Activated CD8-positive, alpha-beta memory T cell treated with anti-CD3 and anti-CD28 coated beads, Interleukin-2, amount 50 U/mL, for 24 hours (primary cell): ENCODE data around the gene NOL9.
"Not testable (repeated sequence)": the region's sequence is repeated elsewhere in the genome, so short reads cannot be mapped to it uniquely, and the experiment has no call there.

Experiments
- DNase-seq: peaks from one replicate; pipeline ENCODE4 v3.0.0-alpha.2; 2020; ENCODE audit errors: extremely low read depth

Gene NOL9

GRCh38 chr1:6572653-6573383, 18.5 kb upstream of the NOL9 start:
- no peak for DNase-seq

DNA sequence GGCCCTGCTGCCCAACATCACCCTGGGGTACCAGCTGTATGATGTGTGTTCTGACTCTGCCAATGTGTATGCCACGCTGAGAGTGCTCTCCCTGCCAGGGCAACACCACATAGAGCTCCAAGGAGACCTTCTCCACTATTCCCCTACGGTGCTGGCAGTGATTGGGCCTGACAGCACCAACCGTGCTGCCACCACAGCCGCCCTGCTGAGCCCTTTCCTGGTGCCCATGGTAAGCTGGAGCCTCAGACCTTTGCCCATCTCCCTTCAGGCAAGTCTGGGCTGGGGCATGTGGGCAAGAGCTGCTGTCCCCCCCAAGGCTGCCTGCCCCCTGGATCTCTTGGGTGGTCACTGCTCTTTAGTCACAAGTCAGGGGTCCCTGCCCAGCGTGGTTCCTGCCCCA, 16.7 kb upstream of the NOL9 start:
- no peak for DNase-seq

DNA sequence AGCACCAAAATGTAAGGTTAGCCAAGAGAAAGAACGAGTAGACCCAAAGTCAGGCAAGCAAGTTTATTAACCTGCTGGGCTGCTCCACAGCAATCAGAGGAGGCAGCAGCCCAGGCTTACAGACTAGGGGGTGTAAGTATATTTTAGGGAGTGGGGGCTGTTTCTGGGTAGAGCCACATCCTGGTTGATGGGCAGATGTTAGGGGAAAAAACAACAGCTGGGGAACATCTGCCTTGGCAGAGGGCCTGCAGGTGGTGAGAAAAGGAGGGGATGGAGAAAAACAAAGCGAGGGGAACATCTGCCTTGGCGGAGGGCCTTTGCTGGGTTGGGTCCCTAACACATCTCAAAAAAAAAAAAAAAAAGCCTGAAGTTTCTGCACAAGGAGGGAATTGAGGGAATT, 15.8 kb upstream of the NOL9 start:
- no peak for DNase-seq

DNA sequence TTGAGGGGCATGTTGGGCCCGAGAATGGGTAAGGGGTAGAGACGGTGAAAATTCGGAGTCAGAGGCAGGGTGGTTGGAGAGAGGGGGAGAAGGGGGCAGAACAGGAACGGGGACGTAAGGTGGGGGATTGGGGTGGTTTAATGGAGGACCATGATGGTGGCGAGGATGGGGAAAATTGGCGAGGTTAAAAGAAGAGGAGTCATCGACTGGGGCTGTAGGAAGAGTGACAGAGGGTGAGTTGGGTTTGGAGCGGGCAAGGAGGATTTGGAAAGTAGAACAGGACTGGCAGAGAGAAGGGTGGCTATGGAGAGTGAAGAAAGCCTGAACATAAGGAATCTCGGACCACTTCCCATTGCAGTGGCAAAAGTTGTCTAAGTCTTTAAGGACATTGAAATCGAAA, 14.7 kb upstream of the NOL9 start:
- no peak for DNase-seq

- DNase-seq = no peak
Measured at GRCh38 chr1:6560267-6560666, 6.0 kb upstream of the NOL9 start.

GRCh38 chr1:6559161-6559560, 4.8 kb upstream of the NOL9 start:
- DNase-seq = not testable (repeated sequence)

GRCh38 chr1:6557597-6557996, 3.3 kb upstream of the NOL9 start:
- no peak for DNase-seq

DNA sequence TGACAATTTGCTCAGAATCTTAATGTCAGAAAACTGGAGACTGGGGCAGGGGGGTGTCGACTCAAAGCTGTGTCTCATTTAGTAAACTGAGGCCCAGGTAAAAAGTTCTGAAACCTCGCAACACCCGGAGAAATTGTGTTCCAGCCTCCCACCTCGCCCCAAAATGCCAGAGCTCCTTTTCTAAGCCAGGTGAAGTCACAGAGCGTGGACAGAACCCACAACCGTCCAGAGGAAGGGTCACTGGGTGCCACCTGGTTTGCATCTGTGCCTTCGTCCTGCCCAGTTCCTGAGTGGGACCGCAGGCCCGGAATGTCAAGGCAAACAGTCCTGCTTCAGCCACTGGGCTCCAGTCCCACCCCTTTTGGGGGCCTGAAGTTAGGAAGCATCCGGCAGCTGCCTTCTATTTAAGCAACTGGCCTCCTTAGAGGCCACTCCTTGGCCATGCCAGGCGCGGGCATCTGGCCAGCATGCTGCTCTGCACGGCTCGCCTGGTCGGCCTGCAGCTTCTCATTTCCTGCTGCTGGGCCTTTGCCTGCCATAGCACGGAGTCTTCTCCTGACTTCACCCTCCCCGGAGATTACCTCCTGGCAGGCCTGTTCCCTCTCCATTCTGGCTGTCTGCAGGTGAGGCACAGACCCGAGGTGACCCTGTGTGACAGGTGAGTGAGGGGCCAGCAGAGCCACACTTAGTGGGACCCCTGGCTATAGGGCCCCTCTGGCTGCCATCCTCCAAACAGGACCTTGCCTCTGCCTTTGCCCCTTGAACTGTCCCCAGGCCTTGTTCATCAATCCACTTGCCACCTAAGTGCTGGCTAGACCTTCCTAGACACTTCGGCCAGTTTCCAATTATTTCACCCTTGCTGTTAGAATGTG, 830 bp upstream of the NOL9 start, which contains the start of gene TAS1R1:
TSS of gene TAS1R1 (plus strand) at position 401 of the 872 bp plus-strand sequence. CDS start at position 468, 67 bp downstream.
- DNase-seq = no peak

GRCh38 chr1:6547301-6547700, 7.0 kb downstream of the NOL9 start:
- DNase-seq = no peak

DNA sequence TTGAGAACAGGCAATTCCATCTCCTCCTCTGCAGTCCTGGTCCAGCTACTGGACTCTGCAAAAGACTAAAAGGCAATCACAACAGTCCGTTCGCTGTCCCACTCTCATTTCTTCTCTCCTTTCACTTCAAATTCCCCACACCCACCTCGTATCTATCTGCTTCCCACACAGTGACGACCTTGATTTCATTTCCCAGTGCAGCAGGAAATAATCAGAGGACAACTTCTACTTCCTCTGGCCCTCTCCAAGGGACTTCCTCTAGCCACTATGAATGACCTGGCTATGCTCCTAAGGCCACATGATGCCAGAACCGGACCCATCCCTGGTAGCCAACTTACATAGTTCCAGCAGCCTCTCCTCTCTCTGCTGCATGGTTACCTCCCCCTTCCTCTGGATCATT, 8.0 kb downstream of the NOL9 start:
- DNase-seq = no peak

GRCh38 chr1:6545276-6546112, 8.8 kb downstream of the NOL9 start:
- no peak for DNase-seq

DNA sequence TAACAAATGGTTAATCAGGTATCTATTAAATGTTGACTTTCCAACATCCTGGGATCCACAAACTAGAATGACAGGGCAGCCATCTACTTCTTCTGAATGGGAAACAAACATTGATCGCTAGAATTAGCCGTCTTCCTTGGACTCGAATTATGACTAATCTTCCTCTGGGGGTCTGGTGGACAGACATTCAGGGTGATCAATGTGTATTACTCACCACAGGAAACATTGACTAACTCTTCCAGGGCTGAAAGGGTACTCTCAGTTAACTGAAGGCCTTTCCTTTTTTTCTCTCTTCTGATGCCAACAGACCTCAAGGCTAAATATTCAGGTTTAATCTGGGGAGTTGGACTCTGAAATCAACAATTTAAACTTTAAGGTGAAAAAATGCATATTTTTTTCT, 9.5 kb downstream of the NOL9 start:
- DNase-seq = no peak

GRCh38 chr1:6538956-6539355, 15.4 kb downstream of the NOL9 start:
- no peak for DNase-seq

GRCh38 chr1:6536291-6536690, 18.0 kb downstream of the NOL9 start:
- DNase-seq = no peak

- DNase-seq = no peak
Measured at GRCh38 chr1:6535214-6535613, 19.1 kb downstream of the NOL9 start.

- DNase-seq = no peak
Measured at GRCh38 chr1:6534248-6534822, 20.0 kb downstream of the NOL9 start.

DNA sequence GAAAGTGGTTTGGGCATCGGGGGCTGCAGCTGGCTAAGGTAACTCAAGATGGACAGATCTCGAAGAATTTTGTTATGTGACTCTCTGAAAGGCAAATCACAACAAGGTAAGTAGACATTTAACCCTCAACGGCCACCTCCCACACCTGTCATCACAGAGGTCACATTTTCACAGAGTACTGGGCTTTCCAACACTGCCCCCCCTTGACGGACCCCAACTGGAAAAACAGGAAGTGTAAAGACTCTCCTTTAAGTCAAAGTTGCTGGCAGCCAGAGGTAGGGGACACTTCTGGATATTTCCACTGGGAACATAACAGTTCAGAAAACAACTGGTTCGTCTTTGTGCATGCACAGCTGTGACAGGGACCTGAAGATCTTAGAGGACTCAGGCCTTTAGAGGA, 22.3 kb downstream of the NOL9 start:
- DNase-seq = no peak

- no peak for DNase-seq
Measured at GRCh38 chr1:6530504-6531160, 23.7 kb downstream of the NOL9 start.

- no peak for DNase-seq
Measured at GRCh38 chr1:6528492-6528891, 25.8 kb downstream of the NOL9 start.

GRCh38 chr1:6526316-6526715, 28.0 kb downstream of the NOL9 start:
- no peak for DNase-seq

DNA sequence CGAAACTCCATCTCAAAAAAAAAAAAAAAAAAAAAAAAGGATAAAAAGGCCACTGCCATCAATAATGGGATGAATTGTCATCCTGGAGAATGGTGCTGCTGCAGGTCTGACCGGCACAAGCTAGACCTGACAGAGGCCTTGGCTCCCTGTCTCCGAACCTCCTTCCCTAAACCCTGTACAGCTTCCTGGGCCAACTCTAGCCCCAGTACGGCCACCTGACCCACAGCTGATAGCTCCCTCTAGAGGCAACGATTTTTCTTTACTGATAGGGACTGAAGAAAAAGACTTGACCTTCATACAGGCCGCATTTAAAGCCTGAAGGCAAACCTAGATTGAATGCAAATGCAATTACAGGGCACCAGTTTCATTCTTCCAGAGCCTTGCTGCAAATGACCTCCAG, 30.7 kb downstream of the NOL9 start:
- DNase-seq = no peak
